K562 (cell line): ENCODE data around the gene VWA7. TPM values are rescaled to one million over a fixed set of nuclear protein-coding genes. Genes with fewer than 3 reads are reported as not detected.

Experiments
- KAT8 ChIP-seq: fragments of 450-650 bp; IDR thresholded peaks from 2 replicates; pipeline ENCODE4 v1.6.1; 2016; ENCODE audit warnings: low read depth, mild to moderate bottlenecking
- NFYB ChIP-seq: IDR thresholded peaks from 2 replicates; pipeline ENCODE4 v1.6.1; 2011; ENCODE audit warnings: mild to moderate bottlenecking, moderate library complexity; ENCODE audit not compliant: insufficient read length; ENCODE audit errors: extremely low read depth
- NR2F6 ChIP-seq: fragments of 450-650 bp; formaldehyde crosslinking; IDR thresholded peaks from 2 replicates; pipeline ENCODE4 v1.4.0; 2020; ENCODE audit warnings: mild to moderate bottlenecking
- NRF1 ChIP-seq, 2 experiments: fragments of 450-650 bp; IDR thresholded peaks in 1 of 2; conservative IDR thresholded peaks in 1 of 2; 2 replicates each; pipeline ENCODE4 v1.6.1; 2014; ENCODE audit warnings: mild to moderate bottlenecking in 2 of 2
- POLR3A ChIP-seq: IDR thresholded peaks from 2 replicates; pipeline ENCODE4 v1.6.1; 2011; ENCODE audit warnings: borderline replicate concordance, mild to moderate bottlenecking, moderate library complexity; ENCODE audit not compliant: insufficient read length, insufficient read depth; ENCODE audit errors: extremely low read depth
- STAT5A ChIP-seq: IDR thresholded peaks from 2 replicates; pipeline ENCODE4 v1.6.1; 2012; ENCODE audit warnings: low read length, inconsistent platforms, borderline replicate concordance
- polyA plus RNA-seq, 8 experiments: library from polyadenylated mRNA; depleted of rRNA in 4 of 8; stranded (reverse) in 5 of 8; unstranded in 3 of 8; fragments of >200 nt; fragmentation: Nextera tagmentation in 2 of 8; fragmentation: Illumina TruSeq in 1 of 8; extraction: Ambion mirVana in 2 of 8; extraction: Trizol in 1 of 8; gene quantifications; 2 replicates each; pipeline versions ENCODE4 v1.2.1 to v1.2.3, GENCODE V29; 2011 to 2014; ENCODE audit warnings: inconsistent platforms in 1 of 8, missing spikeins in 1 of 8
- total RNA-seq, 7 experiments: library from RNA; depleted of rRNA in 6 of 7; stranded (reverse); fragments of >200 nt in 6 of 7; fragmentation: Illumina TruSeq in 2 of 7; extraction: Trizol in 2 of 7; gene quantifications; 2 replicates each; pipeline versions ENCODE4 v1.2.1 to v1.2.3, GENCODE V29; 2011 to 2021; ENCODE audit warnings: low replicate concordance in 1 of 7
- TF ChIP-seq, protein P1 (sequence below): fragments of 450-650 bp; IDR thresholded peaks from 2 replicates; pipeline ENCODE4 v1.6.1; 2016; ENCODE audit warnings: low read depth
- TF ChIP-seq, protein P2 (sequence below): sonication (generic); formaldehyde crosslinking; IDR thresholded peaks from 2 replicates; pipeline ENCODE4 v1.8.1; 2023; ENCODE audit warnings: mild to moderate bottlenecking, missing genetic modification reagents
- TF ChIP-seq, protein P3 (sequence below): fragments of 250-450 bp; sonication (Bioruptor Pico); IDR thresholded peaks from 2 replicates; pipeline ENCODE4 v1.4.0; 2020; ENCODE audit warnings: mild to moderate bottlenecking, moderate library complexity
- TF ChIP-seq, protein P4 (sequence below): sonication (generic); formaldehyde crosslinking; IDR thresholded peaks from 2 replicates; pipeline ENCODE4 v1.8.0; 2022; ENCODE audit warnings: mild to moderate bottlenecking, missing genetic modification reagents

Gene VWA7
- total and polyA plus RNA-seq, 9 of the 15 experiments (the other 6 are each of a cell fraction or from before 2014, with no cell fraction given) = 0.18 to 2.9 (median 0.95) TPM

DNA sequence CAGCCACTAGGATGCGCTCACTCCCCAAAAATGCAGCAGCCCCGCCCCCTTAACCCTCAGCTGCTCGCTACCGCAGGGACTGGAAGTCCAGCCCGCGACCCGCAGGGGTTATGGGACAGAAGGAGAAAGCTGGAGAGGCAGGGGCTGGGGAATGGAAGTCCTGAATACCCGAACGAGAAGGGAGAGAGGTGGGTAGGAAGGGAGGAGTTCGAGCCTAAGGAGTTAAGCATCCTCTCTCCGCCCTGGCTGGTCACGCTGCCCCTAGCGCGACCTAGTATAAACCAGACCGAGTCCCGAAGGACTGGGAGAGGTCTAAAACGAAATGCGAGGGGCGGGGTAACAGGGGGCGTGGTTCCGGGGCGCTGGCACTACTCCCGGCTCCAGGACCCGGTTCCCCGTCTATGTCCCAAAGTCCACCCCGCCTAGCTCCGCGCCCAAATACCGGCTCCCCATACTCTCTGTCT, 47.6 kb downstream of the VWA7 start (continued):
- TF ChIP-seq, protein P1, sequence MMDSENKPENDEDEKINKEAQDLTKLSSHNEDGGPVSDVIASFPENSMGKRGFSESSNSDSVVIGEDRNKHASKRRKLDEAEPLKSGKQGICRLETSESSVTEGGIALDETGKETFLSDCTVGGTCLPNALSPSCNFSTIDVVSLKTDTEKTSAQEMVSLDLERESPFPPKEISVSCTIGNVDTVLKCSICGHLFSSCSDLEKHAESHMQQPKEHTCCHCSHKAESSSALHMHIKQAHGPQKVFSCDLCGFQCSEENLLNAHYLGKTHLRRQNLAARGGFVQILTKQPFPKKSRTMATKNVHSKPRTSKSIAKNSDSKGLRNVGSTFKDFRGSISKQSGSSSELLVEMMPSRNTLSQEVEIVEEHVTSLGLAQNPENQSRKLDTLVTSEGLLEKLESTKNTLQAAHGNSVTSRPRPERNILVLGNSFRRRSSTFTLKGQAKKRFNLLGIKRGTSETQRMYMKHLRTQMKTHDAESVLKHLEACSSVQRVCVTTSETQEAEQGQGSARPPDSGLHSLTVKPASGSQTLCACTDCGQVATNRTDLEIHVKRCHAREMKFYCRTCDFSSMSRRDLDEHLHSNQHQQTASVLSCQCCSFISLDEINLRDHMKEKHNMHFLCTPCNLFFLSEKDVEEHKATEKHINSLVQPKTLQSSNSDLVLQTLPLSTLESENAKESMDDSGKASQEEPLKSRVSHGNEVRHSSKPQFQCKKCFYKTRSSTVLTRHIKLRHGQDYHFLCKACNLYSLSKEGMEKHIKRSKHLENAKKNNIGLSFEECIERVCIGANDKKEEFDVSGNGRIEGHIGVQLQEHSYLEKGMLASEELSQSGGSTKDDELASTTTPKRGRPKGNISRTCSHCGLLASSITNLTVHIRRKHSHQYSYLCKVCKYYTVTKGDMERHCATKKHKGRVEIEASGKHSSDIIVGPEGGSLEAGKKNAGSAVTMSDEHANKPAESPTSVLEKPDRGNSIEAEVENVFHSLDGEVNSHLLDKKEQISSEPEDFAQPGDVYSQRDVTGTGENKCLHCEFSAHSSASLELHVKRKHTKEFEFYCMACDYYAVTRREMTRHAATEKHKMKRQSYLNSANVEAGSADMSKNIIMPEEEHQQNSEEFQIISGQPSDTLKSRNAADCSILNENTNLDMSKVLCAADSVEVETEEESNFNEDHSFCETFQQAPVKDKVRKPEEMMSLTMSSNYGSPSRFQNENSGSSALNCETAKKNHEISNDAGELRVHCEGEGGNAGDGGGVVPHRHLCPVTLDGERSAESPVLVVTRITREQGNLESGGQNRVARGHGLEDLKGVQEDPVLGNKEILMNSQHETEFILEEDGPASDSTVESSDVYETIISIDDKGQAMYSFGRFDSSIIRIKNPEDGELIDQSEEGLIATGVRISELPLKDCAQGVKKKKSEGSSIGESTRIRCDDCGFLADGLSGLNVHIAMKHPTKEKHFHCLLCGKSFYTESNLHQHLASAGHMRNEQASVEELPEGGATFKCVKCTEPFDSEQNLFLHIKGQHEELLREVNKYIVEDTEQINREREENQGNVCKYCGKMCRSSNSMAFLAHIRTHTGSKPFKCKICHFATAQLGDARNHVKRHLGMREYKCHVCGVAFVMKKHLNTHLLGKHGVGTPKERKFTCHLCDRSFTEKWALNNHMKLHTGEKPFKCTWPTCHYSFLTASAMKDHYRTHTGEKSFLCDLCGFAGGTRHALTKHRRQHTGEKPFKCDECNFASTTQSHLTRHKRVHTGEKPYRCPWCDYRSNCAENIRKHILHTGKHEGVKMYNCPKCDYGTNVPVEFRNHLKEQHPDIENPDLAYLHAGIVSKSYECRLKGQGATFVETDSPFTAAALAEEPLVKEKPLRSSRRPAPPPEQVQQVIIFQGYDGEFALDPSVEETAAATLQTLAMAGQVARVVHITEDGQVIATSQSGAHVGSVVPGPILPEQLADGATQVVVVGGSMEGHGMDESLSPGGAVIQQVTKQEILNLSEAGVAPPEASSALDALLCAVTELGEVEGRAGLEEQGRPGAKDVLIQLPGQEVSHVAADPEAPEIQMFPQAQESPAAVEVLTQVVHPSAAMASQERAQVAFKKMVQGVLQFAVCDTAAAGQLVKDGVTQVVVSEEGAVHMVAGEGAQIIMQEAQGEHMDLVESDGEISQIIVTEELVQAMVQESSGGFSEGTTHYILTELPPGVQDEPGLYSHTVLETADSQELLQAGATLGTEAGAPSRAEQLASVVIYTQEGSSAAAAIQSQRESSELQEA = no peak; the same call in 1 of the 2 replicates
- TF ChIP-seq STAT5A = no peak; the same call in 1 of the 2 replicates
- no peak for TF ChIP-seq NFYB
- TF ChIP-seq, protein P2, sequence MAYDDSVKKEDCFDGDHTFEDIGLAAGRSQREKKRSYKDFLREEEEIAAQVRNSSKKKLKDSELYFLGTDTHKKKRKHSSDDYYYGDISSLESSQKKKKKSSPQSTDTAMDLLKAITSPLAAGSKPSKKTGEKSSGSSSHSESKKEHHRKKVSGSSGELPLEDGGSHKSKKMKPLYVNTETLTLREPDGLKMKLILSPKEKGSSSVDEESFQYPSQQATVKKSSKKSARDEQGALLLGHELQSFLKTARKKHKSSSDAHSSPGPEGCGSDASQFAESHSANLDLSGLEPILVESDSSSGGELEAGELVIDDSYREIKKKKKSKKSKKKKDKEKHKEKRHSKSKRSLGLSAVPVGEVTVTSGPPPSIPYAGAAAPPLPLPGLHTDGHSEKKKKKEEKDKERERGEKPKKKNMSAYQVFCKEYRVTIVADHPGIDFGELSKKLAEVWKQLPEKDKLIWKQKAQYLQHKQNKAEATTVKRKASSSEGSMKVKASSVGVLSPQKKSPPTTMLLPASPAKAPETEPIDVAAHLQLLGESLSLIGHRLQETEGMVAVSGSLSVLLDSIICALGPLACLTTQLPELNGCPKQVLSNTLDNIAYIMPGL (CRISPR knock-in tag) = no peak
- no peak for TF ChIP-seq KAT8
- TF ChIP-seq NRF1 (conservative IDR thresholded peaks at IDR 0.05 in 1 of 2, IDR thresholded peaks at IDR 0.05 in 1 of 2) = no peak
- TF ChIP-seq POLR3A = no peak
- TF ChIP-seq, protein P3, sequence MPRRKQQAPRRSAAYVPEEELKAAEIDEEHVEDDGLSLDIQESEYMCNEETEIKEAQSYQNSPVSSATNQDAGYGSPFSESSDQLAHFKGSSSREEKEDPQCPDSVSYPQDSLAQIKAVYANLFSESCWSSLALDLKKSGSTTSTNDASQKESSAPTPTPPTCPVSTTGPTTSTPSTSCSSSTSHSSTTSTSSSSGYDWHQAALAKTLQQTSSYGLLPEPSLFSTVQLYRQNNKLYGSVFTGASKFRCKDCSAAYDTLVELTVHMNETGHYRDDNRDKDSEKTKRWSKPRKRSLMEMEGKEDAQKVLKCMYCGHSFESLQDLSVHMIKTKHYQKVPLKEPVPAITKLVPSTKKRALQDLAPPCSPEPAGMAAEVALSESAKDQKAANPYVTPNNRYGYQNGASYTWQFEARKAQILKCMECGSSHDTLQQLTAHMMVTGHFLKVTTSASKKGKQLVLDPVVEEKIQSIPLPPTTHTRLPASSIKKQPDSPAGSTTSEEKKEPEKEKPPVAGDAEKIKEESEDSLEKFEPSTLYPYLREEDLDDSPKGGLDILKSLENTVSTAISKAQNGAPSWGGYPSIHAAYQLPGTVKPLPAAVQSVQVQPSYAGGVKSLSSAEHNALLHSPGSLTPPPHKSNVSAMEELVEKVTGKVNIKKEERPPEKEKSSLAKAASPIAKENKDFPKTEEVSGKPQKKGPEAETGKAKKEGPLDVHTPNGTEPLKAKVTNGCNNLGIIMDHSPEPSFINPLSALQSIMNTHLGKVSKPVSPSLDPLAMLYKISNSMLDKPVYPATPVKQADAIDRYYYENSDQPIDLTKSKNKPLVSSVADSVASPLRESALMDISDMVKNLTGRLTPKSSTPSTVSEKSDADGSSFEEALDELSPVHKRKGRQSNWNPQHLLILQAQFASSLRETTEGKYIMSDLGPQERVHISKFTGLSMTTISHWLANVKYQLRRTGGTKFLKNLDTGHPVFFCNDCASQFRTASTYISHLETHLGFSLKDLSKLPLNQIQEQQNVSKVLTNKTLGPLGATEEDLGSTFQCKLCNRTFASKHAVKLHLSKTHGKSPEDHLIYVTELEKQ = no peak
- TF ChIP-seq NR2F6 (CRISPR knock-in tag) = no peak
- TF ChIP-seq, protein P4, sequence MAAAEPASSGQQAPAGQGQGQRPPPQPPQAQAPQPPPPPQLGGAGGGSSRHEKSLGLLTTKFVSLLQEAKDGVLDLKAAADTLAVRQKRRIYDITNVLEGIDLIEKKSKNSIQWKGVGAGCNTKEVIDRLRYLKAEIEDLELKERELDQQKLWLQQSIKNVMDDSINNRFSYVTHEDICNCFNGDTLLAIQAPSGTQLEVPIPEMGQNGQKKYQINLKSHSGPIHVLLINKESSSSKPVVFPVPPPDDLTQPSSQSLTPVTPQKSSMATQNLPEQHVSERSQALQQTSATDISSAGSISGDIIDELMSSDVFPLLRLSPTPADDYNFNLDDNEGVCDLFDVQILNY (CRISPR knock-in tag) = peak; percentile 21; the same call in 1 of the 2 replicates
